ENCODE data around the gene TRIP6.

GRCh38 chr7:100921039-100921438 lies 53.9 kb downstream of the TRIP6 start:
- TF ChIP-seq CTCF (IDR thresholded peaks at IDR 0.05; ENCODE audit: borderline replicate concordance, extremely low read depth, low read length, poor library complexity, severe bottlenecking) (no peak), EZH2 (IDR thresholded peaks at IDR 0.05; ENCODE audit: borderline replicate concordance, low read depth, low read length, severe bottlenecking) (no peak)

Measured in DND-41 (cell line).